ENCODE results near the gene AARS2.
A peak's percentile ranks its signal among the peaks of the same experiment; 100 is the strongest.

The AARS2 gene

GRCh38 chr6:44258921-44259320 is 54.2 kb downstream of the AARS2 start:
- no peak for DNase-seq

DNA sequence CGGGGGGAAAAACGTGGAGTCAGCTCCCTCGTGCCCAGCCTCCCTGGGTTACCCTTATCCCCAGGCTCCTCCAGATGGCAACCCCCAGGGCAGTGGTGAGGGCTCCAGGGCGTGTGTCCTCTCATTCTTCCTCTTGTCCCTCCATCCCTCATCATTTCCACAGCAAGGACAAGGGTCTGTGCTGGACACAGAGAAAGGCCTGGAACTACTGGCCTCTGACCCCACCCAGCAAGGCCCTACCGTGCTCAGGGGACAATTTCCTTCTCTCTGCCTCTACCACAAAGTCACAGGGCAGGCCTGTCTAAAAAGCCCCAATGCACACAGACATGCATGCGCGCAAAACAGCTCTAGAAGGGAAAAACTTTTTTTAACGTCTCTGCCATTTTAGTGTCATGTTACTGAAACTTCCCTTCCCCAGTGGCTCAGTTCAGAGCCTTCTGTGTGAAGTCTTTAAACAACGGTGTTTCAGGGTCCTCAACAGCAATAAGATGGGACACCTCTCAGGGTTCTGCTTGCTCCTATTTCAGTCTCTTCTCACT is 54.8 kb downstream of the AARS2 start:
- no peak for DNase-seq

DNA sequence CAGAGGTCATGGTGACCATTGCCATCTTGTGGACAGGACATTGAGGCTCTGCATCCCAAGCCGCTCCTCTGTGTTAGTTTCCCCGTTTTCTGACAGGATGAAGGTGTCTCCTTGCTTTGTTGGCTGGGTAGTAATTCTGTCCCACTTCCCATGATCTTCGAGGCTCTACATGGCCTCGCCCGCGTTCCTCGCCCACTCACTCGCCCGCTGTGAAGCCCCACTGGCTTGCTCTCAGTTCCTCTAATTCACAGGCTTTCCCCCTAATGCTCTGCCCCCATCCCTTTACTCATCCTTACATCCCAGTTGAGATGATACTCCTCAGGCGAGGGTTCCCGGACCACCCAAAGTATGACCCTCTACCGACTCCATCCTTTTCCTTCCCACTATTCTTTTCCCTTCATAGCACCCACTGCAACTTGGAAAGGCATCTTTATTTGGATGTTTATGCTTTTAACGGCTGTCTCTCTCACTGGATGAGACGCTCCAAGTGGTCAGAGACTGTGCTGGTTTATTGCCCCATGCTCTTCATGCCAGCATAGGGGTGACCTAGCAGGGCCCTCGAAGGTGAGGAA is 55.3 kb downstream of the AARS2 start:
- no peak for DNase-seq

GRCh38 chr6:44257025-44257752 is 56.0 kb downstream of the AARS2 start, which contains the start of gene SLC35B2:
TSS of gene SLC35B2 (minus strand) at chr6:44257528. CDS start at chr6:44257410, 118 bp downstream.
- DNase-seq, result peak; percentile 66

DNA sequence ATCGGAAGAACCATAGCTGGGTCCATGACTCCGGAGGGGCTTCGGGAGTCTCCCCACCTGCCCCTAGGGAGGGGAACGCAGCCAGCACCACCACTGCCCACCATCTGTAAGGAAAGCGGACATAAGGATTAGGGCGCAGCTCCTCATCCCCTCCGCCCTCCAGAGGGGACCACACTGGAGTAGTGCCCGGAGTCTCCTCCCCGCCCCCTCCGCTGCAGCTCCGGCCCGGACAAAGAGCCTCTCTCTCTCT is 56.4 kb downstream of the AARS2 start:
- no peak for DNase-seq

GRCh38 chr6:44255871-44256774 is 57.0 kb downstream of the AARS2 start:
- DNase-seq, result no peak

GRCh38 chr6:44255105-44255808 is 57.9 kb downstream of the AARS2 start:
- peak; percentile 44 for DNase-seq

GRCh38 chr6:44254191-44255104 is 58.7 kb downstream of the AARS2 start:
- peak; percentile 40 for DNase-seq

- DNase-seq, result peak; percentile 71
These were observed 59.6 kb downstream of the AARS2 start for GRCh38 chr6:44253307-44254101.

DNA sequence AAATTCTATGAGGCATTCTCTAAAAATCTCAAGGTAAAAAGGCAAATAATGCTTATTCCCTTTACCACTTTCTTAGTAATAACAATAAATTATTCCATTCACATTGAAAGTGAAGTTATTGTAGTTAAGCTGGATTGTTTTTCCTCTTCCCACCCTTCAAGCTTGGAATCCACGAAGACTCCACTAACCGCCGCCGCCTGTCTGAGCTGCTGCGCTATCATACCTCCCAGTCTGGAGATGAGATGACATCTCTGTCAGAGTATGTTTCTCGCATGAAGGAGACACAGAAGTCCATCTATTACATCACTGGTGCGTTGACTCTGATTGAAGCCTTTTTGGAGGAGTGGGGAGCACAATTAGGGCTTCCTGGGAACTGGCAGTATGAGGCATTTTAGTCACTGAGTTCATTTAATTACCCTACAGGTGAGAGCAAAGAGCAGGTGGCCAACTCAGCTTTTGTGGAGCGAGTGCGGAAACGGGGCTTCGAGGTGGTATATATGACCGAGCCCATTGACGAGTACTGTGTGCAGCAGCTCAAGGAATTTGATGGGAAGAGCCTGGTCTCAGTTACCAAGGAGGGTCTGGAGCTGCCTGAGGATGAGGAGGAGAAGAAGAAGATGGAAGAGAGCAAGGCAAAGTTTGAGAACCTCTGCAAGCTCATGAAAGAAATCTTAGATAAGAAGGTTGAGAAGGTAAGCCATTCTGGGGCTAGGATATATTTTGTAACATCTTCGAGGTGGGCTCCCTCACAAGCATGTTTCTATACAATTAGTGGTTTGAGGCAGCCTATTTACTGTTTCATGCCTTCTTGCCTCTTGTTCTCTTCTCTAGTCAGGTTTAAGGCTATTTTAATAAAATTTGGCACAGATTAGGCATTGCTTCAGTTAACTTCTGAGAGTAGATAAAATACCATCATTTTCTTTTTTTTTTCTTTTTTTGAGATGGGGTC is 61.3 kb downstream of the AARS2 start:
- DNase-seq, result no peak

GRCh38 chr6:44250718-44251123 is 62.4 kb downstream of the AARS2 start:
- DNase-seq, result no peak

GRCh38 chr6:44250067-44250717 is 63.0 kb downstream of the AARS2 start:
- DNase-seq, result no peak

Data from activated CD4-positive, alpha-beta T cell treated with anti-CD3 and anti-CD28 coated beads, Interleukin-2, amount 50 U/mL, for 16 hours (primary cell).